GM21723 (cell line): ENCODE results near the gene NLRP11.

Source experiments
- ATAC-seq: cut with Tn5 transposase; IDR thresholded peaks from one replicate; pipeline ENCODE4 v1.9.1; 2021; ENCODE audit warnings: mild to moderate bottlenecking, moderate library complexity; ENCODE audit not compliant: unreplicated experiment

Gene NLRP11

DNA sequence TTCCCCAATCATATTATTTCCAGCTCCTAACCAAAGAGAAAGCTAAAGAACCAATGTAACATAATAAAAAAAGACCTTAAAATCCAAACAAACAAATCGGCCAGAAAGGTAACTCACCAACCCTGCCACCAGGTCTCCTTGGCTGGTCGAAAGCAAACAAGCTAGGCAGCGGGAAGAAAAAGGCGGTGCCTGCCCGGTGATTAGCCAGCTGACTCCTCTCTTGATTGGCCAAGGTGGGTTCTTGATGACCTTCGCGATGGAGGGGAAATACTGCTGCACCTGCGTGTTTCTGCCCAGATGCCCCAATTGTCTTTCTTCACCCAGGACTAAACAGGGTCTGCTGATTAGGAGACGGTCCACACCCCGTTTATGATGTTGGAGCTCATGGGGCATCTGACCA is at the start of gene NLRP11:
Gene NLRP11, minus strand, starts transcription at position 154 of the 400 bp plus-strand sequence. CDS start 13,825 bp downstream, outside the sequence.
- no peak for ATAC-seq

DNA sequence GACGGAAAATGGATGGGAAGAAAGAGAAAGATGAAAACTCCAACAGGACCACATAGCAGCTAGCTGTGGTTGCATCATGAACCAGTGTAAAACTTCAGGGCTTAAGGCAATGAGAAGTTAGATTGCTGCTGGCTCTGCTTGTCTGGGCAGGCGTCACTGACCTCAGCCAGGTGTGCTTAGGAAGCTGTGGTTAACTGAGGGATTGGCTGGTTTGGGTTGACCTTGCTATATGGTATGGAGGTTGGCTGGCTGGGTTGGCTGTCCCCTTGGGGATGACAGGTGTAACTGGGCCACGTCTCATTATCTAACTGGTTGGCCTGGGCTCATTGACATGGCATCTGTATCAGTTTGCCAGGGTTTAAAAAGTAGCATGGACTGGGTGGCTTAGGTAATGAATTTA is 45.4 kb upstream of the NLRP11 start:
- no peak for ATAC-seq

DNA sequence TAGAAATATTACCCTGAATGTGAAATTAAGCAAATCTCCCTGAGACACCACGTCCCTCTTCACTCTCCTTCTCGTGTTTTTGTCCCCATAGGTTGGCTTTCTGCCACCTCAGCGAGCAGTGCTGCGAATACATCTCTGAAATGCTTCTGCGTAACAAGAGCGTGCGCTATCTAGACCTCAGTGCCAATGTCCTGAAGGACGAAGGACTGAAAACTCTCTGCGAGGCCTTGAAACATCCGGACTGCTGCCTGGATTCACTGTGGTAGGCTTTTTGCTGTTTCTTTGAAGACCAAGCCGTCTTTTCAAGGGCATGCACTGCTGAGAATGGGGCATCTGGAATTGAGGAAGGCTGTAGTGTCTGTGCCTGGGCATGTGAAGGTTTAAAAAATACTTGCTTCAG is 38.9 kb upstream of the NLRP11 start:
- ATAC-seq: no peak

DNA sequence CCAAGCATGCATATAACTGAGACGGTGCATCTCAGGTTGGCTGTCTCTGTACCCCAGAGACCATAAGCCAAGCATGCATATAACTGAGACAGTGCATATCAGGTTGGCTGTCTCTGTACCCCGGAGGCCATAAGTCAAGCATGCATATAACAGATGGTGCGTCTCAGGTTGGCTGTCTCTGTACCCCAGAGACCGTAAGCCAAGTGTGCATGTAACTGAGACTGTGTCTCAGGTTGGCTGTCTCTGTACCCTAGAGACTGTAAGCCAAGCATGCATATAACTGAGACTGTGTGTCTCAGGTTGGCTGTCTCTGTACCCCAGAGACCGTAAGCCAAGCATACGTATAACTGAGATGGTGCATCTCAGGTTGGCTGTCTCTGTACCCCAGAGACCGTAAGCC is 35.3 kb upstream of the NLRP11 start:
- no peak for ATAC-seq

DNA sequence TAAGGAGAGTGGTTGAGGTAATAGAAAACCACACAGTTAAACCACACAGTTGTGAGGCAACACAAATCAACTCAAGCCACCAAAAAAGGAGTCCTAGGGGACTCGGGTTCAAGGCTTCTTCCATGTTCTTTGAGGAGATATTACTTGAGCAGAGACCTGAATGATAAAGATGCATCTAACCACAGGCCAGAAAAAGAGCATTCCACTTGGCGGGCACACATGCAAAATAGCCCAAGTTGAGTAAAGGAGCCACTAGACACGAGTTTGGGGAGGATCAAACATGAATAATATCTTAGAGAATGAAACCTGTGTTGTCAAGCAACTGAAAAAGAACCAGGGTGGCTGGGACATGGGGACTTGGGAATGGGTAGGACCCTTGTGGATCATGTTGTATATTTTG is 34.7 kb upstream of the NLRP11 start:
- ATAC-seq: no peak

DNA sequence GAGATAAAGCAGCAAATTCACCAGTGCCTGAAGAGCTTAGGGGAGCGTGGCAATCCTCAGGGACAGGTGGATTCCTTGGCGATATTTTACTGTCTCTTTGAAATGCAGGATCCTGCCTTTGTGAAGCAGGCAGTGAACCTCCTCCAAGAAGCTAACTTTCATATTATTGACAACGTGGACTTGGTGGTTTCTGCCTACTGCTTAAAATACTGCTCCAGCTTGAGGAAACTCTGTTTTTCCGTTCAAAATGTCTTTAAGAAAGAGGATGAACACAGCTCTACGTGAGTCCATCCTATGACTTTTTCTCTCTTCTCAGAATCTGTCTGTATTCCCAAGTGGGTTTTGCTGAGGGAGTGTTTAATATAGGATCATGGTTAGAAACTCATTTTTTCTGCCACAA is 27.2 kb upstream of the NLRP11 start:
- ATAC-seq: no peak

DNA sequence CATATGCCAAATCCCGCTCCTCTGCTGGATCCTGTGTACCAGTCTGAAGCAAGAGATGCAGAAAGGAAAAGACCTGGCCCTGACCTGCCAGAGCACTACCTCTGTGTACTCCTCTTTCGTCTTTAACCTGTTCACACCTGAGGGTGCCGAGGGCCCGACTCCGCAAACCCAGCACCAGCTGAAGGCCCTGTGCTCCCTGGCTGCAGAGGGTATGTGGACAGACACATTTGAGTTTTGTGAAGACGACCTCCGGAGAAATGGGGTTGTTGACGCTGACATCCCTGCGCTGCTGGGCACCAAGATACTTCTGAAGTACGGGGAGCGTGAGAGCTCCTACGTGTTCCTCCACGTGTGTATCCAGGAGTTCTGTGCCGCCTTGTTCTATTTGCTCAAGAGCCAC is 26.6 kb upstream of the NLRP11 start:
- no peak for ATAC-seq

DNA sequence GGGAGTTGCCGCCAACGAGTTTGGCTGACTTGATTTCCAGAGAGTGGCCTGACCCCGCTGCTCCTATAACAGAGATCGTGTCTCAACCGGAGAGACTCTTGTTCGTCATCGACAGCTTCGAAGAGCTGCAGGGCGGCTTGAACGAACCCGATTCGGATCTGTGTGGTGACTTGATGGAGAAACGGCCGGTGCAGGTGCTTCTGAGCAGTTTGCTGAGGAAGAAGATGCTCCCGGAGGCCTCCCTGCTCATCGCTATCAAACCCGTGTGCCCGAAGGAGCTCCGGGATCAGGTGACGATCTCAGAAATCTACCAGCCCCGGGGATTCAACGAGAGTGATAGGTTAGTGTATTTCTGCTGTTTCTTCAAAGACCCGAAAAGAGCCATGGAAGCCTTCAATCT is 26.2 kb upstream of the NLRP11 start:
- ATAC-seq: no peak

DNA sequence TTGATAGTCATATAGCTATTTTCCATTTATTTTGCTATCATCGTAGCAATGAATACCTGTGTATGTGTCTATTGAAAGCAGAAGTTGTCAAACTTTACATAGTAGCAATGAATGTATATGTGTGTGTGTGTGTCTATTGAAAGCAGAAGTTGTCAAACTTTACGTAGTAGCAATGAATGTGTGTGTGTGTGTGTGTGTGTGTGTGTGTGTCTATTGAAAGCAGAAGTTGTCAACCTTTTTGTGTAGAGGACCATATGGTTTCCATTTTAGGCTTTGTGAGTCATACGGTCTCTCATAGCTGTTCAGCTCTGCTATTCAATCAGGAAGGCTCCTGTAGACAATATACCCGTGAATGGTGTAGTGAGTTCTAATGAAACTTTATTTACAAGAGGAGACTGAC is 25.4 kb upstream of the NLRP11 start:
- no peak for ATAC-seq

DNA sequence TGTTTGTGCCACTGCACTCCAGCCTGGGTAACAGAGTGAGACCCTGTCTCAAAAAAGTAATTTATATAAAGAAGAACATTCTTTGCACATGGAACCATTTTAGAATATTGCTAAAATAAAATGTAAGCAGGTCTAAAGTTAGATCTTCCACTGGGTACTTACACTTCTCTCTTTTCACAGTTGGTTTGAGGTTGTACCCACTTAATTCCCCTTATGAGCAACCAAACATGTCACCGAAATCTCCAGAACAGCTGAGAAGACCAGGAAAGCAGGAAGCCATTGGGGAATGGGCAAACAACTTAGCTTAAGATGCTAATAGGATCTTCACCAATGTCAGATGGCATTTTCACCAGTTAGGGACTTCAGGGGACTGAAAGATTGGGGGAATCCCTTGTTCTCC is 23.4 kb upstream of the NLRP11 start:
- ATAC-seq: no peak

DNA sequence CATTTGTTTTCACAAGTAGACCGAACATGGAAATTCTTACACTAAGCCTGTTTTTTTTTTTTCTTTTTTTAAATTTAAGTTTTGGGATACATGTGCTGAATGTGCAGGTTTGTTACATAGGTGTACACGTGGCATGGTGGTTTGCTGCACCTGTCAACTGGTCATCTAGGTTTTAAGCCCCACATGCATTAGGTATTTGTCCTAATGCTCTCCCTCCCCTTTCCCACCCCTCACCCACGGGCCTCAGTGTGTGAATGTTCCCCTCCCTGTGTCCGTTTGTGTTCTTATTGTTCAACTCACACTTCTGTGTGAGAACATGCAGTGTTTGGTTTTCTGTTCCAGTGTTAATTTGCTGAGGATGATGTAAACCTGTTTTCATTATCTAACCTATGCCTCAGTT is 7.1 kb upstream of the NLRP11 start:
- no peak for ATAC-seq

DNA sequence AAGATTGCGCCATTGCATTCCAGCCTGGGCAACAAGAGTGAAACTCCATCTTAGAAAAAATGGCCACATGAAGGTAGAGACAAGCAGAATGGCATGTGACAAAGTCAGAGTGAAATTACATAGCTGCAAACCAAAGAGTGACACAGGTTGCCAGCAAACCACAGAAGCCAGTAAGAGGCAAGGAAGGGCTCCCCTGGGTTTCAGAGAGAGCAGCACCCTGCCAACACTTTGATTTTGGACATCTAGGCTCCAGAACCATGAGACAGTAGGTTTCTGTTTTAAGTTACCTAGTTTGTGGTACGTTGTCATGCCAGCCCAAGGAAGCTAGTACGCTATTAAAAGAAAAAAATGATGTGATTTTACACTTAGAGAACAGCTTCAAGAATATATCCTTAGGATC is 6.5 kb upstream of the NLRP11 start:
- no peak for ATAC-seq

DNA sequence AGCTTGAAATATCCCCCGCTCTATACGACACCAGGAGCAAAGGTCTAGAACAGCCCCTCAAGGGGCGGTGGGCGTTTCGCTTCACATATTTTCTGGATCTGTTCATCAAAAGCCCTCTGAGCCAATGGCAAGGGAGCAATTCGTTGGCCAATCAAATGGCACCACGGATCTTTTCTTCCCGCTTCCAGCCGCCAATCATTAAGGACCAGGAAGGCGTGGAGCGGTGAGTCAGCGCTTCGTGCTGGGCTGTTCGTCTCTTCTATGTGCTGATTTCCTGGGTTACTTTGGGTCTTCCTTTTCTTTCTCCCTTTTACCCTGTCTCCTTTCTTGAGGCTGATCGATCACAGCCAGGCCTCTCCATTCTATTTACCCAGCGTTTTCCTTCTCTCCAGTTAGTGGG is 4.5 kb upstream of the NLRP11 start, which contains the start of gene NLRP4:
Gene NLRP4, plus strand, starts transcription at position 201 of the 400 bp plus-strand sequence. CDS start 15,541 bp downstream, outside the sequence.
- ATAC-seq: no peak

DNA sequence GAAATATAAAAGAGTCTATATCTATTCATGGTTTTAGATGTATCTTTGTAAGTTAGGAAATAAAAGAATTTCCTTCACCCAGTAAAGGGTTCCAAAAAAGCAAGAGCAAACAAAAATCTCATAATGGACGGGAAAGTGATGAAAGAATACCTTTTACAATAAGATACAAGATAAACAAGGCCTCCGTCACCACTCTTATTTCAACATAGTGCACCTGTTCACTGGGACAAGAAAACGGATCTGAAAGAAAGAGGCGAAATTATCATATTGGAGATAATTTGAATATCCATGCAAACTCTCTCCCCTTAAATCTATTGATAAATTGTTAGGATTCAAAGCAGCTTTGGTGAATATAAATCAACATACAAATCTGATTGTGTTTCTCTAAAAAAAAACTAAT is 877 bp upstream of the NLRP11 start:
- ATAC-seq: no peak

DNA sequence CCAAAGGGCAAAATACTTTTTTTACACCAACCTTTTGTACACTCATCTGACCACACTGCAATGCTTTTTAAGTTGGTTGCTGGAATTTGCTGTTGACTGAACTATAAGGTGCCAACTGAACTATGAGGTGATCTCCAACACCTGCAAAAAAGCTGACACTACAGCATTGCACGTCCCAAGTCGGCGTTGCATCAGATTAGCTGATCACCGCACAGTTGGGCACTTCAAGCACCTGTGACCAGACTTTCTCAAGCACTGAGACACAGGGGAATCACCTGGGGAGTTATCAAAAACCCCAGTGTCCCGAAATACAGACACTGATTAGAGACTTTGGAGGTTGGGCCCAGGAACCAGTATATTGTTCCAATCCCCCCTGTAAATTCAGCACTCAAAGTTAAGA is 1.1 kb downstream of the NLRP11 start:
- no peak for ATAC-seq

DNA sequence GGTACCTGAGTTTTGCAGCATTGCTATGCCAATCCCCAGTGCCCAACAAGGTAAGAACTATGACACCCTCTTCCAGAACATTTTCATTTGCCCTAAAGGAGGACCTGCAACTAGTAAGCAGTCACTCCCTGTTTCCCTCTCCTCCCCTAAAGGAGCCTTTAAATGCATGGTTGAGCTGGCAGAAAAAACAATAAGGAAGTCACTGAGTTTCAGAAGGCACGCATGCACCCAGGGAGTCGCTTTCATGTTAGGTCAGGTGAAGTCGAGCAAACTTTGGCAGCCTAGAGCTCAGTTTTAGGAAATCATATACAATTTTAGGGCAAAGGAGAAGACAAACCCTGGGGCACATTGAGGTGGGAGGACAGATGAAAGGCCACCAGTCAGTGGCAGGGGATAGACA is 11.8 kb downstream of the NLRP11 start:
- ATAC-seq: no peak

DNA sequence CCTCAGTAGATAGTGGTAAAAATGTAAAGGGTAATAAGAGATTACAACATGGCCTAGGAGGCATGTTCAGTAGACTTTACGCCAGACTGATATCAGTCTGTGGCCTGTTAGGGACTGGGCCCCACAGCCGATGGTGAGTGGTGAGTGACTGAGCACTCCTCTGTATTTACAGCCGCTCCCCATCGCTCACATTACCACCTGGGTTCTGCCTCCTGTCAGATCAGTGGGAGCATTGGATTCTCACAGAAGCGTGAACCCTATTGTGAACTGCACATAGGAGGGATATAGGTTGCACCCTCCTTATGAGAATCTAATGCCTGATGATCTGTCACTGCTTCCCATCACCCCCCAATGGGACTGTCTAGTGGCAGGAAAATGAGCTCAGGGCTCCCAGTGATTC is 17.9 kb downstream of the NLRP11 start:
- ATAC-seq: no peak

DNA sequence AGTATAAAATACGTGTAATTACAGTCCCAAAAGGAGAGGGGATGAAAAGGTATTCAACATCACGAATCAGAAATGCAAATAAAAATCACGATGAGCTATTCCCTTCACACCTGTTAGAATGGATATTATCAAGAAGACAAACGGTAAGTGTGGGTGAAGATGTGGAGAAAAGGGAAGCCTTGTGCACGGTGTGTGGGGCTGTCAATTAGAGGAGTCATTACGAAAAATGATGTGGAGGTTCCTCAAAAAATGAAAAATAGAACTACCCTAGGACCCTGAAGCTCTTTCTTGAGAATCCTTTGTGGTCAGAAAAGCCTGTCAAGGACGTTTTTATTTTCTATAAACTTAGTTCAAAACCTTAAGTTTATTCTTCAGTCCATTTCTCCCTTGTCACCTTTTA is 19.4 kb downstream of the NLRP11 start:
- ATAC-seq: no peak

DNA sequence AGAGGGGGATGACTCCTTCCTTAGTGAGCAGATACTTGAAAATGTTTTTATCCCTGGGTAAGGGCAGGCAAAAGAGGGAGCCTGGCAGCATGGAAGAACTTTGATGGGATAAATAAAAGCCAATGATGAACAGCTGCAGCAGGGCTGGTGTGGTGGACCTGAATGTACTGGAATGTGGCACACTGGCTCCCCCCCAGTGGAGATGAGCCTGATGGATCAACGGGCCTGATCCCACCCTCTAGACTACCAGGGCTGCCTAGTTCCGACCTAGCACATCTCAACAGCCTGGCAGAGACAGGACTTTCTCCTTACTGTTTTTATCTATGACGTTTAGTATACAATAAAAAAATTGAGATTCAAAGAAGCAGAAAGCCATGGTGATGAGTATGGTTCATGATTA is 20.5 kb downstream of the NLRP11 start:
- ATAC-seq: no peak

DNA sequence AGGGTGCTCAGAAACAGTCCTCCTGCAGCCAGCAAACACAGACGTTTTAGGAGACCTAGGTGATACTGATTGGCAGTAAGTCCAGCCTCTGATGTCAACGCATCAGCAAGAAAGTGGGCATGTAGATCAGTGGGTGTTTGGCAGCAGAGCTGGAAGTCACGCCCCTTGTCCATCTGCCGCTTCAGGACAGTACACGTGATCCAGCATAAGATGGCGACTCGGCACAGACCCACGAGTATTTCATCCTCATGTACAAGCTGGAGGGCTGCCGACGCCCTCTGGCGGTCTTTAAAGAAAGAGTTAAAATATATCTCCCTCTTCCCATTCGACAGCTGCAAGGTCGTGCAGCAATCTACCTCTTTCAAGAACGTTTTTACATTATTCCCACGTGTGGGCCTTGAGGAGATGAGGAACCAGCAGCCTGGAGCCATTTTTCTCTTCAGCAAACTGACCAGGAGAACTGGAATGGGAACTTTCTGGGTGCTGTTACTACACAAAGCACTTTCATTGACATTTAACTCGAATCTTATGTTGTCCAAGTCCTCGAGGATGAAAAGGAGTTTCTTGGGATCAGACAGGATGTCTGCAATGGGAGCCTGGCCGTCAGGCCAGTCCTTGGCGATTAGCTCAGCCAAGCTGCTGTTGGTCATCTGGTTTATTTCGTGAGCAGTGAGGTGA is 22.3 kb downstream of the NLRP11 start:
- ATAC-seq: no peak

DNA sequence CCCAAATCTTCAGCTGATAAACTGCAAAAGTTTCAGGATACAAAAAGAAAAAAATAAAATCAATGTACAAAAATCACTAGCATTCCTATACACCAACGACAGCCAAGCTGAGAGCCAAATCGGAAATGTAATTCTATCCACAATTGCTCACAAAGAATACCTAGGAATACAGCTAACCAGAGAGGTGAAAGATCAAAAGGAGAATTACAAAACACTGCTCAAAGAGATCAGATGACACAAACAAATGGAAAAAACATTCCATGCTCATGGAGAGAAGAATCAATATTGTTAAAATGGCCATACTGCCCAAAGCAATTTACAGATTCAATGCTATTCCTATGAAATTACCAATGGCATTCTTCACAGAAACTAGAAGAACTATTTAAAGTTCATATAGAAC is 29.5 kb downstream of the NLRP11 start:
- ATAC-seq: no peak

DNA sequence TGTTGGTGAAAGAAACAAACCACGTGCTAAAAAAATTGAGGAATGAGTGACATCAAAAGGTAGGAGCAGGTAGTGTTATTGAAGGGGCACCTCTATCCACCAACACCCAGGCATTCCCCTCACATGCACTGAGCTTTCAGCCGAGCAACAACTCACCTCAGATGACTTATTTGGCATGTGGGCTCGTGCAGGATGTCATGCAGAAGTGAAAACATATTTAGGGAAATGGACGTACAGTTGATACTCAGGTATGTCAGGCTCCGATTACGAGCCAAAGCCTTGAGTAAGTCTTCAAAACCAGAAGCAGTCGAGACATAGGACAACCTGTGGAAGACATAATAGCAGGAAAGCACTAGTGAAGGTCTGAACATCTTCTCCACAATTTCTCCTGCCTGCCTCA is 30.4 kb downstream of the NLRP11 start:
- ATAC-seq: no peak

DNA sequence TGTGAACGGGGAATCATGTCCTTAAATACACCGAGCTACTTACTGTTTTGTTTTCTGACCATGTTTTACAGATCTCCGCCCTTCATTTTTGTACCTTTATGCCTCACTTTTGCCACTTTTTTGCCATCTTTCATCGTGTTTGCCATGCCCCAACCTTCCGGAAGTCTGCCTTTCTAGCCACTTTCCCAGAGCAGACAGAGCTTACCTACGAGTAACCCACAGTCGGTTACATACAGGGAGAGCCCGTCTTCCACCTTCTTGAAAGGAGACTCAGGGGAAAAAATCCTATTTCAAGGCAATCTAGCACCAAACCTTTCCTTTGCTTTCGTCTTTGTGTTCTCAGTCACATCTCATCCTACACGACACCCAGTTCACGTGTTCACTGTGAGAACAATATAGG is 36.8 kb downstream of the NLRP11 start:
- ATAC-seq: no peak
